ENCODE results near the gene GTF3A.
"Not testable (repeated sequence)": the region's sequence is repeated elsewhere in the genome, so short reads cannot be mapped to it uniquely, and the experiment has no call there.

GTF3A gene

GRCh38 chr13:27424246-27425157, at the start of gene GTF3A:
Gene GTF3A, plus strand, starts transcription at chr13:27424619.
- peak; percentile 63 to 84 (median 83) for DNase-seq (ENCODE audit: low read depth in 3 of 3, low spot score in 1 of 3)

GRCh38 chr13:27374650-27375049, 49.8 kb upstream of the GTF3A start:
- peak in 1 of 3 donors; percentile 18 for DNase-seq (ENCODE audit: low read depth in 3 of 3, low spot score in 1 of 3)

GRCh38 chr13:27375686-27376326, 48.6 kb upstream of the GTF3A start:
- peak in 2 of 3 donors; percentile 13 to 38 for DNase-seq (ENCODE audit: low read depth in 3 of 3, low spot score in 1 of 3)

- no peak for DNase-seq (ENCODE audit: low read depth in 3 of 3, low spot score in 1 of 3)
These were observed 45.3 kb upstream of the GTF3A start for GRCh38 chr13:27379126-27379525.

GRCh38 chr13:27379694-27380641, 44.5 kb upstream of the GTF3A start:
- peak in 2 of 3 donors; percentile 15 to 35 for DNase-seq (ENCODE audit: low read depth in 3 of 3, low spot score in 1 of 3)

- DNase-seq (ENCODE audit: low read depth in 3 of 3, low spot score in 1 of 3): no peak
These were observed 42.8 kb upstream of the GTF3A start for GRCh38 chr13:27381601-27382000.

- no peak for DNase-seq (ENCODE audit: low read depth in 3 of 3, low spot score in 1 of 3)
These were observed 41.1 kb upstream of the GTF3A start for GRCh38 chr13:27383104-27383921.

GRCh38 chr13:27384285-27384684, 40.1 kb upstream of the GTF3A start:
- DNase-seq (ENCODE audit: low read depth in 3 of 3, low spot score in 1 of 3): no peak

- DNase-seq (ENCODE audit: low read depth in 3 of 3, low spot score in 1 of 3): no peak
These were observed 36.2 kb upstream of the GTF3A start for GRCh38 chr13:27388241-27388640.

- no peak for DNase-seq (ENCODE audit: low read depth in 3 of 3, low spot score in 1 of 3)
These were observed 34.5 kb upstream of the GTF3A start for GRCh38 chr13:27389891-27390290.

- DNase-seq (ENCODE audit: low read depth in 3 of 3, low spot score in 1 of 3): no peak
These were observed 32.9 kb upstream of the GTF3A start for GRCh38 chr13:27391471-27391870.

- no peak for DNase-seq (ENCODE audit: low read depth in 3 of 3, low spot score in 1 of 3)
These were observed 31.3 kb upstream of the GTF3A start for GRCh38 chr13:27393101-27393500.

GRCh38 chr13:27395007-27395510, 29.4 kb upstream of the GTF3A start:
- DNase-seq (ENCODE audit: low read depth in 3 of 3, low spot score in 1 of 3): no peak

- no peak for DNase-seq (ENCODE audit: low read depth in 3 of 3, low spot score in 1 of 3)
These were observed 28.1 kb upstream of the GTF3A start for GRCh38 chr13:27396252-27396846.

GRCh38 chr13:27398360-27398759, 26.1 kb upstream of the GTF3A start:
- DNase-seq (ENCODE audit: low read depth in 3 of 3, low spot score in 1 of 3): no peak

- not testable (repeated sequence) for DNase-seq (ENCODE audit: low read depth in 3 of 3, low spot score in 1 of 3)
These were observed 24.0 kb upstream of the GTF3A start for GRCh38 chr13:27400405-27400804.

GRCh38 chr13:27401210-27401609, 23.2 kb upstream of the GTF3A start:
- no peak for DNase-seq (ENCODE audit: low read depth in 3 of 3, low spot score in 1 of 3)

GRCh38 chr13:27403203-27403678, 21.2 kb upstream of the GTF3A start:
- no peak for DNase-seq (ENCODE audit: low read depth in 3 of 3, low spot score in 1 of 3)

GRCh38 chr13:27403727-27404385, 20.6 kb upstream of the GTF3A start:
- no peak for DNase-seq (ENCODE audit: low read depth in 3 of 3, low spot score in 1 of 3)

All from stimulated activated CD4-positive, alpha-beta T cell treated with anti-CD3 and anti-CD28 coated beads, TNF-alpha, amount 100 ng/mL, for 1 hour (primary cell).